Activated CD4-positive, alpha-beta T cell treated with anti-CD3 and anti-CD28 coated beads, Interleukin-2, amount 50 U/mL, for 24 hours (primary cell): ENCODE measurements around the gene CAP1.
A peak's percentile ranks its signal among the peaks of the same experiment; 100 is the strongest.
"Not testable (repeated sequence)": the region's sequence is repeated elsewhere in the genome, so short reads cannot be mapped to it uniquely, and the experiment has no call there.

Experiments
- DNase-seq, 2 donors: peaks; one replicate each; pipeline ENCODE4 v3.0.0-alpha.2; 2020; ENCODE audit warnings: low read depth in 1 of 2, low spot score in 1 of 2

CAP1 gene

GRCh38 chr1:40030528-40031135, 9.9 kb upstream of the CAP1 start:
- DNase-seq: no peak

DNA sequence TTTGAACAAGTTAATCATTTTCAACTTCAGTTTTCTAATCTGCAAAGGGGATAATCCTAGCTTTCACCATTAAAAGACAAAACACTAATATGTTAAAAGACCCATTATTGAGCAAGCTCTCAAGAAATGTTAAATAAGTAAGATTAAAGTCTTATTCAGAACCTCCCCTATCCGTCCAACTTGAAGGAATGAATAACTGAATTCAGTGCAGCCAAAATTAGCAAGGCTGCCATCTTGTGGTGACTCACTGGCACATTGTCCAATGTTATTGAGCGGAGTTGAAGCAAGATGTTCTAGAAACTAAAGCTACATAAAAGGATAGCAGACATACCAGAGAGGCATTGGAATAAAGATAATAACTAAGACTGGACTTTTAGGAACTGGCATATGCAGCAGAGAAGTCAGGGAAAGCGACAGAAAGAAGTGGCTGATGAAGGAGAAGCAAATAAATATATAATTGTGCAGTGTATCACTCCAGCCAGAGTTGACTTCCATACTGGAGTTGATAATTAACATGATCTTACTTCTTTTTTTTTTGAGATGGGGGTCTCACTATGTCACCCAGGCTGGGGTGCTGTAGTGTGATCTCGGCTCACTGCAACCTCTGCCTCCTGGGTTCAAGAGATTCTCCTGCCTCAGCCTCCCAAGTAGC, 8.2 kb upstream of the CAP1 start:
- no peak for DNase-seq

- no peak for DNase-seq
Observed at GRCh38 chr1:40034869-40035268, 5.7 kb upstream of the CAP1 start.

DNA sequence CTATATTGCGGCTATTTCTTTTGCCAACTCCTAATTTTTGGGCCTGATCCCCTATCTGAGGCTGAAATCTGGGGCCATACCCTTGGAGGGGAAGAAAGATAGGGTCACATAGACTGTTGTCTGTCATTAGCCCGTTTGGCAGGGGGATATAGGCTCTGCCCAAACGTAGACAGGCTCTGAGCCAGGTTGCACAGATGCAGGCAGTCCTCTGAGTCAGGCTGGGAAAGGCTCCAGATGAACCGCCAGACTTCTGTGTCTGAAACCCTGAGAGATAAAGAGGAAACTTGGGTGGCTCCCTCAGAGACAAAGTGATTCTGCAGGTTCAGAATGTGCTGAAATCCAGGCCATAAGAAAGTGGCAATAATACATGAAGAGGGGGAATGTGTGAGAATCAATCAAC, 4.0 kb upstream of the CAP1 start:
- DNase-seq: no peak

GRCh38 chr1:40037254-40037653, 3.3 kb upstream of the CAP1 start:
- DNase-seq: not testable (repeated sequence)

DNA sequence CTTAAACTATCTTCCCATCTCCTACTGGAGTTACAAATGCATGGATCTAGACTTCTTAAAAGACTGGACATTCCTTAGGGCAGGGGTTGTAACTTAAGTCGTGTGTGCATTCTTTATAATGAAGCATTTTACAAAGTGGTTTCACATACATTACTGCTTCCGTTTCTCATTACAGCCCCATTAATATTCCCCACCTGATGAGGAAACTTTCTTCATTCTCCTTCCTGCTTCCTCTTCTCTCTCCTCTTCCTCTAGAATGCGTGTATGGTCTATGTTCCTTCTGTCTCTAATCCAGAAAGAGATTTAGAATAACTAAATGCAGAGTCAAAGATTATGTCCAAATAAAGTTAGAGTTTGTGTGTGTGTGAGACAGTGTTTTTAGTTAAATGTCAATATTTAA, 1.8 kb upstream of the CAP1 start:
- DNase-seq: no peak

- DNase-seq: no peak
Observed at GRCh38 chr1:40039245-40039756, 1.2 kb upstream of the CAP1 start.

- DNase-seq: peak; percentile 39 to 60
Observed at GRCh38 chr1:40039757-40040510, 595 bp upstream of the CAP1 start.

GRCh38 chr1:40041466-40041838, 923 bp downstream of the CAP1 start:
- no peak for DNase-seq

DNA sequence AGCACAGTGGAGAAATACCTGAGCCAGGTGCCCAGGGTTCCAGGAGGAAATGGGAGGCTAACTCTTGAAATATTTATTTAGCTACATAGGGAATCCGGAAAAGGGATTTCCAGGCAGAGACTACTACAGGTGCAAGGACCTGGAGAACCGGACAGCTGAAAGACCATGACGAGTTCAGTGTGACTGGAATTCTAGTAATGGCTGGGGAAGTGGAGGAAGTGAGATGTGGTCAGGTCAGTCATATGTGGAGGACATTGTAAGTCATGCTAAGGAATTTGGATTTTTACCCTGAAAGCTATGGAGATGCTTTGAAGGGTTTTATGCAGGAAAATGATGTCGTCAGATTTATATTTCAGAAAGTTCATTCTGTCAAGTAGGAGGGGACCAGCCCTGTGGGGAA, 1.8 kb downstream of the CAP1 start:
- DNase-seq: no peak

DNA sequence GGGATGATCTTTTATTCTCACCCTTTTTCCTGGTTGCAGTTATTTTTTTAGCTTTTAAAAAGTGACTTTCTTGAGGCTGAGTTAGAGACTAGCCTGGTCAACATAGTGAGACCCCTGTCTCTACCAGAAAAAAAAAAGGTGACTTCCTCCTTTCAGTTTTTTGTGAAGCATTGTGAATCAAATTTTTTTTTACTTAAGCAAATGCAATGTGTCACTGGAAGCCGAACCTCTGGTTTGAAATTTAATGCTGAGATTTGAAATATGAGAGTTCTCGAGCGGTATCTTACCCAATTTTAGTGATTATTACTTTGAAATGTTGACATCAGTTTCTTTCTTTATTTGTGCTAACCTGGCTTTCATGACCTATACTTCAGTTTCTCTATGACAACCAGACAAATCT, 3.6 kb downstream of the CAP1 start:
- no peak for DNase-seq

DNA sequence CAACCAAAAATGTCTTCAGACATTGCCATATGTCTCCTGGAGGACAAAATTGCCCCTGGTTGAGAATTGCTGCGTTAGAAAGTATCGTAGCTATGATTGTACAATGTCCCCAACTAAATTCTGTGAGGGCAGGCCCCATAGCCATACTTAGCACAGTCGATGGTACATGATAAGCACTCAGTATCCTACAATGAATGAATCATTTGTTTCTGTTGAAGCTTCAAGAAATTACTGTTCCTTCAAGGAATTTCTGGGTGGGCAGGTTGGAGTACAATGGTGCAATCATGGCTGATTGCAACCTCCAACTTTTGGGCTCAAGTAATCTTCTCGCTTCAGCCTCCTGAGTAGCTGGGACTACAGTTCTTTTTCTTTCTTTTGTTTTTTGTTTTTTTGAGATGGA, 4.7 kb downstream of the CAP1 start:
- DNase-seq: no peak

DNA sequence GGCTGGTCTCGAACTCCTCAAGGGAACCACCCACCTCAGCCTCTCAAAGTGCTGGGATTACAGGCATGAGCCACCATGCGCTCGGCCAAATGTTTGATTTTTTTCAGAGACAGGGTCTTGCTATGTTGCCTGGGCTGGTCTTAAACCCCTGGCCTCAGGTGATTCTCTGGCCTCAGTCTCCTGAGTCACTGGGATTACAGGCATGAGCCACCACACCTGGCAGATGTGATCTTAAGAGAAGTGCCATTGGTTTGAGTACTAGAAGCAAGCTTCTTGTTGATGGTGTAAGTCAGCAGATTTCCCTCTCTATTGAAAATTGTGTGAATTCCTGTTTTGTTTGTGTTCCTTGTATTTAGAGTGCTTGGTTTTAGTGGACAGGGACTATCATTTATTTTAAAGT, 5.2 kb downstream of the CAP1 start:
- DNase-seq: no peak

DNA sequence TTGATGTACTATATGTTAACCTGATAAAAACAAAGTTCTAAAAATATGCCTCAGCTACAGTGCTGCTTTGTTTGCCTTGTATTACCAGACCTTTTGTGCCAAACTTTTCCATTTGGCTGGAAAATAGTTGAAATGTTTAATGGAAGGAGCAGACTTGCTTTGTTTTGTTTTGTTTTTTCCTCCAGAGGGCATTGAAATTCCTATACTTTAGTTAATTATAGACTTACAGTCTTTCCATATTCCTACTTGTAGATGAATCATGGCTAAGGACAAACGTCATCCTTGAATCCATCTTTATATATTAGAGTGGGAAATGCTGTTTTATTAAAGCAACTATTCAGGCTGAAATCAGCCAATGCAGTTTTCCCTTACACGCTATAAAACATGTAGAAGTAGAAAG, 6.7 kb downstream of the CAP1 start:
- no peak for DNase-seq

DNA sequence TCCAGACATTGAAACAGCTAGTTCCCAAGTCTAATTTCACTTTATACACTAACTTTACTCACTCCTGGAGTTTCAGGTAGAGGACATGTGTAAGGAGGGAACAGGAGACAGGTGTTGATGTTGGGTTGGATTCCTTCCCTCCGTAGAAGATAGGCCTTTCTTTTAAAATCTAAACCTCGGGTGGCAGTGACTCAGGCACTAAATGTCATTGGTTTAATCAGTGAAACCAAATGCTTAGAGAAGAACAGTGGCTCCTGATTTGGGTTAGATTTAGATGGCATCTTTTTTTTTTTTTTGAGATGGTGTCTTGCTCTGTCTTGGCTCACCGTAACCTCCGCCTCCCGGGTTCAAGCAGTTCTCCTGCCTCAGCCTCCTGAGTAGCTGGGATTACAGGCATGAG, 7.2 kb downstream of the CAP1 start:
- no peak for DNase-seq

DNA sequence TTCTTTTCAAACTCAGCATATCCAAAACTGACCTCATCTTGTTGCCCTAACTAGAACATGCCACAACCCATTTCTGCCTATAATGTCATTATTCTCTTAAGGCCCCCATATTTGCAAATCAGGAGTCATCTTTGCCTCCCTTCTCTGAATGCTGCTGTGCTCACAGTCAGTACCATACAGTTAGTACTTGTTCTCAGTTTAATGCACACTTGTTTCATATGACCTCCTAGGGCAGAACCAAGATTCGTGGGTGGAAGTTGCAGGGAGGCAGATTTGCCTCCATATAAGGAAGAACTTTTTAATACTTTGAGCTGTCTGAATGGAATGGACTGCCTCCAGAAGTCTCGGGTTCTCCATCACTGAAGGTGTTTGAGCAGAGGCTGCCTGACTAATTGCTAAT, 9.2 kb downstream of the CAP1 start:
- no peak for DNase-seq

DNA sequence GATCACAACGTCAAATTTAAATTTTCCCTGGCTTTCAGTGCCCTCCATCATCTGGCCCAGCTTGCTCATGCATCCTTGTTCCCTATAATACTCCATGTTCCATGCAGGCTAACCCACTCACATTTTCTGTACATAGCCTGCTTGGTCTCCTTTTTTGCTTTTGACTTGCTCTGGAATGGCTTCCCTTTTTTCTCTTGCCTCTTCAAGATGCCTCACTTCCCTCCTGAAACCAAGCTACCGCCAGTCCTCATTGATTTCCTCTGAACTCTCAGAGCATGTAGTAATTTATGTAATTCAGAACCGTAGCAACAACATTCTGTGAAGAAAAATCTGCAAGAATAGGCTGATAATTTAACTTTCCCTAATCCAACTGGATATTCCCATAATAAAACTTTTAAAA, 10.3 kb downstream of the CAP1 start:
- no peak for DNase-seq

GRCh38 chr1:40053138-40053887, 12.8 kb downstream of the CAP1 start:
- no peak for DNase-seq

GRCh38 chr1:40056519-40057309, 16.2 kb downstream of the CAP1 start:
- no peak for DNase-seq

DNA sequence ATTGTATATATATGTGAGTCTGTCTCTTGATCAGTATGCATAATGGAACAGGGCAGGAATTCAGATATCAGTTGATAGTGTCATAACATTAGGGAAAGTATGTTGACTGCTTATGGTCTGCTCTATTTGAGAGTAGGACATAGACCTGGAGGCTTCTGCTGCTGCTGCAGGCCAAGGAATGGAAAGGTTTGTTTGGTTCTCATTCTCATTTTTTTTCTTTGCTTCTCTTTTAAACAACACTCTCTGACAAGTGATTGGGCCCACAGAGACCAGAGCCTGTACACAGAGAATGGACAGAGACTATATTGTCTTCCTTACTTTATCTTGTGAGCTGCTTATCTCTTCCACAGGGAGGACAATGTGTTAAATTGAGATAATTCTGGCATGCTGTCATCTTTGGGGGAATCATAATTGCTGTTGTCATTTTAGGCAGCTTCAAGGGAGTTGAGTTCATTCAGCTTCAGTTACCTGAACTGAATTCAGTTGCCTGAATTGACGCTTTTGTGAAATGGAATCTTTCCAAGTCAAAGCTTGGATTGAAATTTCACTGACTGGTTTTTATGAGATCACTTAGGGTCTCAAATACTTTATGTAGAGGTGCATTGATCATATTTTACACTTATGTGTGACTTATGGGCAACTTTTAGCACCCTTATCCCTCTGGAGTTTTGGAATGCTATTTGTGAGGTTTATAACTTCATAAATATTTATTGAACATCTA, 16.9 kb downstream of the CAP1 start:
- DNase-seq: no peak
